DND-41 (cell line): ENCODE results near the gene S1PR2.

Experiments used
- CTCF ChIP-seq: IDR thresholded peaks from 2 replicates; pipeline ENCODE4 v1.5.1; 2012; ENCODE audit warnings: borderline replicate concordance, low read length, moderate library complexity, mild to moderate bottlenecking; ENCODE audit not compliant: poor library complexity, severe bottlenecking; ENCODE audit errors: extremely low read depth
- EZH2 ChIP-seq: IDR thresholded peaks from 3 replicates; pipeline ENCODE4 v1.6.1; 2012; ENCODE audit warnings: borderline replicate concordance, low read depth, mild to moderate bottlenecking, moderate library complexity, low read length, inconsistent platforms; ENCODE audit not compliant: severe bottlenecking

- no peak for TF ChIP-seq CTCF
- no peak for TF ChIP-seq EZH2
Observed at GRCh38 chr19:10254244-10254643, 23.1 kb upstream of the S1PR2 start.
